Smooth muscle cell (in vitro differentiated cells): Measurements from ENCODE around the gene ITPKC. TPM values are rescaled to one million over a fixed set of nuclear protein-coding genes. Genes with fewer than 3 reads are reported as not detected.

ENCODE experiments used
- DNase-seq: peaks from one replicate; lab custom pipeline; 2025; ENCODE audit not compliant: unreplicated experiment; lab: John Stamatoyannopoulos, UW
- H2AFZ ChIP-seq: fragments of 200-600 bp; sonication (generic); 2 replicates; pipeline ENCODE4 v1.6.0; 2016; ENCODE audit warnings: antibody characterized with exemption, low read depth, mild to moderate bottlenecking
- H3F3A ChIP-seq: fragments of 200-600 bp; sonication (generic); 2 replicates; pipeline ENCODE4 v1.6.0; 2017; ENCODE audit warnings: antibody characterized with exemption, low read depth
- H3K27ac ChIP-seq: fragments of 200-600 bp; sonication (generic); 2 replicates; pipeline ENCODE4 v1.5.1; 2016; ENCODE audit warnings: low read depth, mild to moderate bottlenecking
- H3K27me3 ChIP-seq: fragments of 200-600 bp; sonication (generic); 2 replicates; pipeline ENCODE4 v1.6.1; 2016; ENCODE audit warnings: low read depth, mild to moderate bottlenecking
- H3K36me3 ChIP-seq: fragments of 200-600 bp; sonication (generic); 2 replicates; pipeline ENCODE4 v1.5.1; 2016; ENCODE audit warnings: low read depth
- H3K4me1 ChIP-seq: fragments of 200-600 bp; sonication (generic); 2 replicates; pipeline ENCODE4 v1.5.1; 2016; ENCODE audit warnings: low read depth
- H3K4me2 ChIP-seq: fragments of 200-600 bp; sonication (generic); 2 replicates; pipeline ENCODE4 v1.6.0; 2016; ENCODE audit warnings: mild to moderate bottlenecking
- H3K4me3 ChIP-seq: fragments of 200-600 bp; sonication (generic); 2 replicates; pipeline ENCODE4 v1.5.1; 2016; ENCODE audit warnings: mild to moderate bottlenecking
- H3K79me2 ChIP-seq: fragments of 200-600 bp; sonication (generic); 2 replicates; pipeline ENCODE4 v1.6.0; 2016; ENCODE audit warnings: low read depth, mild to moderate bottlenecking
- H3K9ac ChIP-seq: fragments of 200-600 bp; sonication (generic); 2 replicates; pipeline ENCODE4 v1.6.0; 2016; ENCODE audit warnings: low read depth
- H3K9me3 ChIP-seq: fragments of 200-600 bp; sonication (generic); replicated peaks from 2 replicates; pipeline ENCODE4 v1.5.1; 2016; ENCODE audit warnings: low read depth
- H4K20me1 ChIP-seq: fragments of 200-600 bp; sonication (generic); 2 replicates; pipeline ENCODE4 v1.6.0; 2016; ENCODE audit warnings: low read depth
- CTCF ChIP-seq: fragments of 200-600 bp; sonication (generic); IDR thresholded peaks from 2 replicates; pipeline ENCODE4 v1.5.1; 2017; ENCODE audit warnings: borderline replicate concordance, mild to moderate bottlenecking, antibody characterized with exemption; ENCODE audit not compliant: insufficient read depth, poor library complexity, severe bottlenecking
- WGBS: methylation state at CpG from one replicate; pipeline ENCODE4 v1.1.7; 2016; ENCODE audit warnings: low lambda C conversion rate; 5-methylcytosine and 5-hydroxymethylcytosine counted together
- polyA plus RNA-seq: library from polyadenylated mRNA; unstranded; fragments of >200 nt; fragmentation: Nextera tagmentation; extraction: Ambion mirVana; gene quantifications from 2 replicates; pipeline ENCODE4 v1.2.1, GENCODE V29; 2016
- total RNA-seq: library from RNA; depleted of rRNA; stranded (reverse); fragments of >200 nt; gene quantifications from 2 replicates; pipeline ENCODE4 v1.2.3, GENCODE V29; 2014

The ITPKC gene
- total and polyA plus RNA-seq, 2 experiments from 2014 or later: 24.1 to 25.0 TPM

DNA sequence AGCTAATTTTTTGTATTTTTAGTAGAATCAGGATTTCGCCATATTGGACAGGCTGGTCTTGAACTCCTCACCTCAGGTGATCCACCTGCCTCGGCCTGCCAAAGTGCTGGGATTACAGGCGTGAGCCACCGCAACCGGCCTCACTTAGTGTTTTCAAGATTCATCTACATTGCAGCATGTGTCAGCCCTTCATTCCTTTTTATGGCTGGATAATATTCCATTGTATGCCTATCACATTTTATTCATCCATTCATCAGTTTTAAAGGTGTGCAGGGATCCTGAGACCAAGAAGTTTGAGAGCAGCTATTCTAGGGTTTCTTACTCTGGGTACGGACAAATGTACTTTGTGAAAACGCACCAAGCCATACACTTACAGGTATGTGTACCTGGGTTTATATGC lies 9.3 kb upstream of the ITPKC start:
- Histone ChIP-seq H3K4me3 (no peak overlapping the region), H2AFZ (no peak overlapping the region), H3K4me2 (no peak overlapping the region), H4K20me1 (no peaks in the 10 kb centered on the region), H3F3A (no peaks in the 10 kb centered on the region), H3K79me2 (peaks cover 3% of the 10 kb centered on the region), H3K9me3 (no peaks in the 10 kb centered on the region), H3K27me3 (no peaks in the 10 kb centered on the region), H3K36me3 (no peaks in the 10 kb centered on the region), H3K9ac (no peak overlapping the region), H3K4me1 (no peaks in the 10 kb centered on the region), H3K27ac (no peak overlapping the region)
- 94% methylated on average over 7 of the region's 7 CpGs for WGBS
- no peak for DNase-seq
- no peak for TF ChIP-seq CTCF

- Histone ChIP-seq H4K20me1 (no peaks in the 10 kb centered on the region), H3K4me3 (no peak overlapping the region), H3K9me3 (no peaks in the 10 kb centered on the region), H3K27me3 (no peaks in the 10 kb centered on the region), H3K27ac (no peak overlapping the region), H3F3A (no peaks in the 10 kb centered on the region), H2AFZ (no peak overlapping the region), H3K79me2 (peaks cover 3% of the 10 kb centered on the region), H3K36me3 (no peaks in the 10 kb centered on the region), H3K9ac (no peak overlapping the region), H3K4me1 (no peaks in the 10 kb centered on the region), H3K4me2 (no peak overlapping the region)
- no peak for DNase-seq
- no peak for TF ChIP-seq CTCF
- 93% methylated on average over 5 of the region's 5 CpGs for WGBS
Measured at GRCh38 chr19:40709817-40710216, 7.1 kb upstream of the ITPKC start.

DNA sequence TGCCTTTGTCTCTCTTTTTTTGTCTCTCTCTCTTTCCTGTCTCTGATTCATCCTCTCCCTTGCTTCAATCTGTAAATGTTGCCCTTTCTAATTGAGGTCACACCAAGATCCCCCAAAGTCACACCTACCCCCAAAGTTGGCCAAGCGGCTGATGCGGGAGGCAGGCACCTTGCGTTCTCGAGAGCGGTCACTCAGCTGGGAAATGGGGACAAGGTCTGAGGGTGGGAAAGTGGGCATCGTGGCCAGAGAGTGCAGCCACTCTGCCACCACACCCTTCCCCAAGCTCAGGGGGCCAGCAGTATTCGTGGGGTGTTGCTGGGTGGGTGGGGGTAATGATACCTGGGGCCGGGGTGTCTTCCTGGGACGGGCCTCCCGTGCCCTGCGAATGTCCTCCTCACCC lies 3.0 kb upstream of the ITPKC start:
- WGBS: 97% methylated on average over 11 of the region's 11 CpGs
- peak overlapping the region; percentile 85 for H3K4me2 ChIP-seq
- peak overlapping the region; percentile 78 for H3K4me3 ChIP-seq

More for the DNA sequence above, 3.0 kb upstream of the ITPKC start:
- no peak for DNase-seq
- Histone ChIP-seq H3K27ac (peak overlapping the region; percentile 98), H3K79me2 (peaks cover 17% of the 10 kb centered on the region), H3K9me3 (no peaks in the 10 kb centered on the region), H3F3A (peaks cover 16% of the 10 kb centered on the region), H3K36me3 (no peaks in the 10 kb centered on the region), H3K9ac (no peak overlapping the region), H3K27me3 (no peaks in the 10 kb centered on the region), H4K20me1 (no peaks in the 10 kb centered on the region), H2AFZ (no peak overlapping the region), H3K4me1 (no peaks in the 10 kb centered on the region)
- TF ChIP-seq CTCF: no peak
